Body of pancreas (tissue), 4 donors: ENCODE measurements around the gene TAS2R9.

Experiments used
- POLR2A ChIP-seq, 3 donors: fragments of 450-650 bp; IDR thresholded peaks; one replicate each; pipeline ENCODE4 v1.6.1; 2016; ENCODE audit warnings: antibody characterized with exemption in 3 of 3, mild to moderate bottlenecking in 2 of 3
- TF ChIP-seq, protein P1 (sequence below), 7 experiments: fragments of 450-650 bp in 4 of 7; fragments of 200-600 bp in 3 of 7; sonication (generic) in 3 of 7; IDR thresholded peaks; one replicate each; pipeline ENCODE4 v1.5.1; 2016 to 2019; ENCODE audit warnings: antibody characterized with exemption in 7 of 7

DNA sequence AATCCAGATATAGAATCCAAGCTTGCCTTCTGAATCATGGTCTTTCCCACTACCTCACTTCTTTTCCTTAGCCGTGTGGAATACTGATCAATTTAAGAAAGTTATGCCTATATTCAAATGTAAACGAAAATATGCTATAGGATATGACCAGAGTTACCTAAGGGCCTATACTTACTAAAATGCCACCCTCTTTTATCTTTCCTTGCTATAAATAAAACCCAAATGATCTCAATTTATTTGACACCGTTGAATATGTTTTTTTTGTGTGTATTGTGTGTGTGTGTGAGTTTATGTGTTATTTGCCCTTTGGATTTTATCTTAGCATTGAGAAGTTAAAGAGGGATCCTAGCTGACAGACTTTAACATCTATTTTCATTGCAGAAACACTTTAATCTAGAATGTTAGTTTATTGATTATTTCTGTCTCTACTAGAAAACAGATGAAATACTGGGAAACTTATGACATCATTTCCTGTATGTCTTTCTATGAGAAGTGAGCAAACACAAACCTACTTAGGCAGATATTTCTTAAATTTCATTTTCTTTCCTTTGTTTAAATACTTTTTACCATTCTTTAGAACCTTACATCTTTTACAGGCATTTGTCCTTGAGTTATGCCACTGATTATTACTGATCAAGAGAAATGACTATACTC lies 2.0 kb upstream of the TAS2R9 start:
- TF ChIP-seq, protein P1, sequence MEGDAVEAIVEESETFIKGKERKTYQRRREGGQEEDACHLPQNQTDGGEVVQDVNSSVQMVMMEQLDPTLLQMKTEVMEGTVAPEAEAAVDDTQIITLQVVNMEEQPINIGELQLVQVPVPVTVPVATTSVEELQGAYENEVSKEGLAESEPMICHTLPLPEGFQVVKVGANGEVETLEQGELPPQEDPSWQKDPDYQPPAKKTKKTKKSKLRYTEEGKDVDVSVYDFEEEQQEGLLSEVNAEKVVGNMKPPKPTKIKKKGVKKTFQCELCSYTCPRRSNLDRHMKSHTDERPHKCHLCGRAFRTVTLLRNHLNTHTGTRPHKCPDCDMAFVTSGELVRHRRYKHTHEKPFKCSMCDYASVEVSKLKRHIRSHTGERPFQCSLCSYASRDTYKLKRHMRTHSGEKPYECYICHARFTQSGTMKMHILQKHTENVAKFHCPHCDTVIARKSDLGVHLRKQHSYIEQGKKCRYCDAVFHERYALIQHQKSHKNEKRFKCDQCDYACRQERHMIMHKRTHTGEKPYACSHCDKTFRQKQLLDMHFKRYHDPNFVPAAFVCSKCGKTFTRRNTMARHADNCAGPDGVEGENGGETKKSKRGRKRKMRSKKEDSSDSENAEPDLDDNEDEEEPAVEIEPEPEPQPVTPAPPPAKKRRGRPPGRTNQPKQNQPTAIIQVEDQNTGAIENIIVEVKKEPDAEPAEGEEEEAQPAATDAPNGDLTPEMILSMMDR (IDR thresholded peaks at IDR 0.05): no peak
- TF ChIP-seq POLR2A (IDR thresholded peaks at IDR 0.05): no peak
